Renal cortical epithelial cell (primary cell): Measurements from ENCODE around the gene TTBK2. TPM values are rescaled to one million over a fixed set of nuclear protein-coding genes. Genes with fewer than 3 reads are reported as not detected.
A peak's percentile ranks its signal among the peaks of the same experiment; 100 is the strongest.
"Not testable (repeated sequence)": the region's sequence is repeated elsewhere in the genome, so short reads cannot be mapped to it uniquely, and the experiment has no call there.

ENCODE experiments used
- DNase-seq: peaks from one replicate; pipeline ENCODE4 v3.0.0-alpha.2; 2011; ENCODE audit warnings: low read depth
- total RNA-seq: library from RNA; depleted of rRNA; stranded (reverse); fragments of >200 nt; gene quantifications from 2 replicates; pipeline ENCODE4 v1.2.3, GENCODE V29; 2014

The TTBK2 gene
- total RNA-seq, 1 donor from 2014 or later: 20.6 TPM

- DNase-seq: peak; percentile 6
These were observed 94.2 kb downstream of the TTBK2 start for GRCh38 chr15:42826251-42826890.

- DNase-seq: no peak
These were observed 95.0 kb downstream of the TTBK2 start for GRCh38 chr15:42825599-42825998.

- DNase-seq: no peak
These were observed 99.8 kb downstream of the TTBK2 start for GRCh38 chr15:42820811-42821210.

- DNase-seq: no peak
These were observed 100.8 kb downstream of the TTBK2 start for GRCh38 chr15:42819786-42820185.

- DNase-seq: no peak
These were observed 109.1 kb downstream of the TTBK2 start for GRCh38 chr15:42811433-42811832.

- no peak for DNase-seq
These were observed 111.7 kb downstream of the TTBK2 start for GRCh38 chr15:42808913-42809312.

GRCh38 chr15:42805266-42805665 is 115.3 kb downstream of the TTBK2 start:
- no peak for DNase-seq

GRCh38 chr15:42804739-42805138 is 115.8 kb downstream of the TTBK2 start:
- no peak for DNase-seq

- no peak for DNase-seq
These were observed 117.1 kb downstream of the TTBK2 start for GRCh38 chr15:42803436-42803835.

GRCh38 chr15:42802168-42802567 is 118.4 kb downstream of the TTBK2 start:
- no peak for DNase-seq

- DNase-seq: no peak
These were observed 119.7 kb downstream of the TTBK2 start for GRCh38 chr15:42800731-42801474.

- no peak for DNase-seq
These were observed 121.8 kb downstream of the TTBK2 start for GRCh38 chr15:42798802-42799201.

GRCh38 chr15:42796955-42797782 is 123.4 kb downstream of the TTBK2 start:
- no peak for DNase-seq

GRCh38 chr15:42788725-42789124 is 131.9 kb downstream of the TTBK2 start:
- no peak for DNase-seq

GRCh38 chr15:42786978-42787377 is 133.6 kb downstream of the TTBK2 start:
- DNase-seq: no peak

- no peak for DNase-seq
These were observed 135.0 kb downstream of the TTBK2 start for GRCh38 chr15:42785569-42785968.

GRCh38 chr15:42784705-42785104 is 135.9 kb downstream of the TTBK2 start:
- no peak for DNase-seq

GRCh38 chr15:42782716-42783115 is 137.9 kb downstream of the TTBK2 start:
- no peak for DNase-seq

- no peak for DNase-seq
These were observed 145.2 kb downstream of the TTBK2 start for GRCh38 chr15:42775416-42775815.

- DNase-seq: no peak
These were observed 147.7 kb downstream of the TTBK2 start for GRCh38 chr15:42772901-42773300.

GRCh38 chr15:42772144-42772543 is 148.4 kb downstream of the TTBK2 start:
- DNase-seq: no peak

- not testable (repeated sequence) for DNase-seq
These were observed 154.5 kb downstream of the TTBK2 start for GRCh38 chr15:42766109-42766508.
